Measurements from ENCODE around the gene TBCK.

DNA sequence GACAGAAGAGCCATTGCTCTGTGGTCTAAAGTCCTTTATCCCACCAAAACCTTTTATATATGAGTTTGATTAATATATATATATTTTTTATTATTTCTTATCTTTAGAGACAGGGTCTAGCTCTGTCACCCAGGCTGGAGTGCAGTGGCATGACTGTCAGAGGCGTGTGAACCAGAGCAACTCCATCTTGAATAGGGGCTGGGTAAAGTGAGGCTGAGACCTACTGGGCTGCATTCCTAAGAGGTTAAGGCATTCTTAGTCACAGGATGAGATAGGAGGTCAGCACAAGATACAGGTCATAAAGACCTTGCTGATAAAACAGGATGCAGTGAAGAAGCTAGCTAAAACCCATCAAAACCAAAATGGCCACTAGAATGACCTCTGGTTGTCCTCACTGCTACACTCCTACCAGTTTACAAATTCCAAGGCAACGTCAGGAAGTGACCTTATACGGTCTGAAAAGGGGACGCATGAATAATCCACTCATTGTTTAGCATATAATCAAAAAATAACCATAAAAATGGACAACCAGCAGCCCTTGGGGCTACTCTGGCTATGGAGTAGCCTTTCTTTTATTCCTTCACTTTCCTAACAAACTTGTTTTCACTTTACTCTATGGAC, 10.5 kb downstream of the TBCK start:
- TF ChIP-seq JUN (IDR thresholded peaks at IDR 0.05; ENCODE audit: borderline replicate concordance, insufficient read depth, insufficient read length, low read depth) (no peak), CTCF (IDR thresholded peaks at IDR 0.05; ENCODE audit: extremely low read depth in 1 of 2, insufficient read depth in 1 of 2, low read depth in 1 of 2, low read length in 2 of 2) (no peak), POLR2A (IDR thresholded peaks at IDR 0.05; ENCODE audit: low read depth, low read length) (no peak), EZH2 (IDR thresholded peaks at IDR 0.05; ENCODE audit: borderline replicate concordance, low read depth, low read length, severe bottlenecking) (no peak)
